CD4-positive, alpha-beta T cell treated with Interleukin-15 for 1 hour (primary cell): ENCODE measurements around the gene KRTAP5-4.
A peak's percentile ranks its signal among the peaks of the same experiment; 100 is the strongest.
"Not testable (repeated sequence)": the region's sequence is repeated elsewhere in the genome, so short reads cannot be mapped to it uniquely, and the experiment has no call there.

Source experiments
- DNase-seq: peaks from one replicate; pipeline ENCODE4 v3.0.0-alpha.2; 2020

Gene KRTAP5-4

GRCh38 chr11:1636291-1636950, 14.5 kb upstream of the KRTAP5-4 start:
- DNase-seq: no peak

- DNase-seq: no peak
Observed at GRCh38 chr11:1633864-1634263, 11.9 kb upstream of the KRTAP5-4 start.

GRCh38 chr11:1632053-1632714, 10.2 kb upstream of the KRTAP5-4 start:
- no peak for DNase-seq

- DNase-seq: no peak
Observed at GRCh38 chr11:1631066-1631568, 9.2 kb upstream of the KRTAP5-4 start.

- DNase-seq: no peak
Observed at GRCh38 chr11:1630271-1630670, 8.3 kb upstream of the KRTAP5-4 start.

- DNase-seq: no peak
Observed at GRCh38 chr11:1629326-1630185, 7.6 kb upstream of the KRTAP5-4 start, which contains the start of gene KRTAP5-5. KRTAP5-5 (plus strand) TSS chr11:1629775; CDS start chr11:1629841, 66 bp downstream.

GRCh38 chr11:1628506-1629325, 6.8 kb upstream of the KRTAP5-4 start:
- peak; percentile 45 for DNase-seq

- DNase-seq: no peak
Observed at GRCh38 chr11:1625541-1625940, 3.6 kb upstream of the KRTAP5-4 start.

GRCh38 chr11:1624621-1625020, 2.7 kb upstream of the KRTAP5-4 start:
- no peak for DNase-seq

GRCh38 chr11:1623716-1624115, 1.8 kb upstream of the KRTAP5-4 start:
- DNase-seq: no peak

- no peak for DNase-seq
Observed at GRCh38 chr11:1619449-1619848, 2.5 kb downstream of the KRTAP5-4 start.

GRCh38 chr11:1618231-1618630, 3.7 kb downstream of the KRTAP5-4 start:
- DNase-seq: no peak

- DNase-seq: no peak
Observed at GRCh38 chr11:1608363-1608762, 13.6 kb downstream of the KRTAP5-4 start, which contains the start of gene KRTAP5-3. KRTAP5-3 (minus strand) TSS chr11:1608463; CDS start chr11:1608385, 78 bp downstream.

- not testable (repeated sequence) for DNase-seq
Observed at GRCh38 chr11:1607901-1608300, 14.0 kb downstream of the KRTAP5-4 start.

- not testable (repeated sequence) for DNase-seq
Observed at GRCh38 chr11:1607156-1607845, 14.6 kb downstream of the KRTAP5-4 start.

- DNase-seq: not testable (repeated sequence)
Observed at GRCh38 chr11:1605923-1606322, 16.0 kb downstream of the KRTAP5-4 start.

GRCh38 chr11:1604711-1605110, 17.2 kb downstream of the KRTAP5-4 start:
- DNase-seq: no peak

- DNase-seq: no peak
Observed at GRCh38 chr11:1604181-1604580, 17.8 kb downstream of the KRTAP5-4 start.

- DNase-seq: no peak
Observed at GRCh38 chr11:1603629-1604028, 18.3 kb downstream of the KRTAP5-4 start.

GRCh38 chr11:1601663-1602062, 20.3 kb downstream of the KRTAP5-4 start:
- not testable (repeated sequence) for DNase-seq

- no peak for DNase-seq
Observed at GRCh38 chr11:1600626-1601025, 21.3 kb downstream of the KRTAP5-4 start.

GRCh38 chr11:1598816-1599215, 23.1 kb downstream of the KRTAP5-4 start:
- DNase-seq: no peak
